GM10266 (cell line): ENCODE measurements around the gene SMURF1.

ENCODE experiments used
- DNase-seq: peaks from one replicate; pipeline ENCODE4 v3.0.0; 2012; ENCODE audit errors: extremely low spot score
- TF ChIP-seq, protein P1 (sequence below): IDR thresholded peaks from 2 replicates; pipeline ENCODE4 v1.5.1; 2012; ENCODE audit warnings: mild to moderate bottlenecking, low read depth; ENCODE audit not compliant: control insufficient read depth, insufficient read depth; ENCODE audit errors: missing control alignments

Gene SMURF1

GRCh38 chr7:99141841-99142726 lies 1.8 kb downstream of the SMURF1 start:
- peak; percentile 39 for DNase-seq
- TF ChIP-seq, protein P1, sequence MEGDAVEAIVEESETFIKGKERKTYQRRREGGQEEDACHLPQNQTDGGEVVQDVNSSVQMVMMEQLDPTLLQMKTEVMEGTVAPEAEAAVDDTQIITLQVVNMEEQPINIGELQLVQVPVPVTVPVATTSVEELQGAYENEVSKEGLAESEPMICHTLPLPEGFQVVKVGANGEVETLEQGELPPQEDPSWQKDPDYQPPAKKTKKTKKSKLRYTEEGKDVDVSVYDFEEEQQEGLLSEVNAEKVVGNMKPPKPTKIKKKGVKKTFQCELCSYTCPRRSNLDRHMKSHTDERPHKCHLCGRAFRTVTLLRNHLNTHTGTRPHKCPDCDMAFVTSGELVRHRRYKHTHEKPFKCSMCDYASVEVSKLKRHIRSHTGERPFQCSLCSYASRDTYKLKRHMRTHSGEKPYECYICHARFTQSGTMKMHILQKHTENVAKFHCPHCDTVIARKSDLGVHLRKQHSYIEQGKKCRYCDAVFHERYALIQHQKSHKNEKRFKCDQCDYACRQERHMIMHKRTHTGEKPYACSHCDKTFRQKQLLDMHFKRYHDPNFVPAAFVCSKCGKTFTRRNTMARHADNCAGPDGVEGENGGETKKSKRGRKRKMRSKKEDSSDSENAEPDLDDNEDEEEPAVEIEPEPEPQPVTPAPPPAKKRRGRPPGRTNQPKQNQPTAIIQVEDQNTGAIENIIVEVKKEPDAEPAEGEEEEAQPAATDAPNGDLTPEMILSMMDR, result no peak

DNA sequence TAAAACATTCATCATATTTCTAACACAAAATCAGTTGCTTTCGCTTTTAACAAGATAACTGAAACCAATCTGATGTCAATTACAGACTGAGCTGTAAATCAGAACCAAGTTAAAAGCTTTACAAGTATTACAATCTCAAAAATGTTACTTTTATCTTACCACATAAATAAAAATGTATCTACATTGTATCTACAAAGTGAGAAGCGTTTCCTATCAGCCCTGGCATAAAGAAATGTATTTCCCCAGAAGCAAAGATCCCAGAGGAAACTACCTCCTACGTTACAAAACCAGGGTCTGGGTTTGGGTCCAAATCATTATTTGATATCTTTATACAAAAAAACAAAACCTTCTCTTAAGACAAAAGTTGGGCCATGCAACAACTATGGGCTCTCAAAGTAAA lies 2.6 kb downstream of the SMURF1 start:
- no peak for DNase-seq
- TF ChIP-seq, protein P1, result no peak

- no peak for DNase-seq
- TF ChIP-seq, protein P1, result no peak
Observed at GRCh38 chr7:99140813-99141212, 3.1 kb downstream of the SMURF1 start.

- DNase-seq, result no peak
- TF ChIP-seq, protein P1, result no peak
Observed at GRCh38 chr7:99139036-99139435, 4.9 kb downstream of the SMURF1 start.

DNA sequence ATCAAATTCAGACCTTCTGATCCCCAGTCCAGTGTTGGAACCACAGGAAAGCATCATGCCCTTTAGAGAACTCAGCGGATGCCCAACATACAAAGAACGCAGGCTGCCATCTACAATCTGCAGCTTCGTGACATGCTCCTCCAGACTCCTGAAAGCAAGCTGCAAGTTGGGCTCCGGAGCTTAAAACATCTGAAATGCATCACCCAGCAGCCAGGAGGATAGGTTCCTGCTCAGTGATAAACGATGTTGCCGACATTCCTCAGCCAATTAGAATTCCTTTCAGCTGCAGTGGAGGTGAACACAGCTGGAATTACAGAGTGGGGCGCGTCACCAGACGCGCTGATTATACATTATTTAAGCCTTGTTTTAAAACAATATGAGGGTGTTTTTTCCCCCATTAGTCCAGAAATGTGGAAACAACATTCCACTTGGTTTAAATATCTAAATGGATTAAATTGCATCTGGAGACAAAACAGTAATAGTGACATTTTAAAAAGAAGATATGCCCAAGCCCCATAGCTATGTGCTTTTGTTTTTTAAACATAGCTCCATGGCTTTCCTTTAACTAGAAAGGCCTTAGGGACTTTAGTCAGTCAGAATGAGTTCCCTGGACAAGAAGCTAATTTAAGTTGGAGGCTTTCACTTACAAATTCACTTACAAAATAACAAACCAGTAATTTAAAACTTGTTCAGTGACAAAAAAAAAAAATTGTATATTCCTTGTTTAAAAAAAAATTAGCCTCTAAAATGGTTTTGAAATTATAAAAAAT lies 6.3 kb downstream of the SMURF1 start:
- TF ChIP-seq, protein P1, result no peak
- no peak for DNase-seq

DNA sequence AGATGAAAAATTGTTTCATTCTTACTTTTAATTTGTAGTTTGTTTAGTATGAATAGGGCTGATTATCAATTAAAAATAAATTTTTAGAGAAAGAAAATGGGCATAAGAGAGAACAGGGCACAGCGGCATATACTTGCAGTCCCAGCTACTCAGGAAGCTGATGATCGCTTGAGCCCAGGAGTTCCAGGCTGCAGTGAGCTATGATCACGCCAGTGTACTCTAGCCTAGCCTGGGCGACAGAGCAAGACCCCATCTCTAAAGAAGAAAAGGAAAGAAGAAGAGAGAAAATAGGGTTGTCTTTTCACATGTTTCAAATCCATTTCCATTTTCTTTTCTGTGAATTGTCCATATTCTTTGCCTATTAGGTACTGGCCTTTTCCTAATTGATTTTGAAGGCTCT lies 8.0 kb downstream of the SMURF1 start:
- TF ChIP-seq, protein P1, result no peak
- DNase-seq, result no peak
